ENCODE results near the gene LILRA6. TPM values are rescaled to one million over a fixed set of nuclear protein-coding genes. Genes with fewer than 3 reads are reported as not detected.
"Not testable (repeated sequence)": the region's sequence is repeated elsewhere in the genome, so short reads cannot be mapped to it uniquely, and the experiment has no call there.

The LILRA6 gene
- total and polyA plus RNA-seq, 10 of the 15 experiments (the other 5 are each of a cell fraction or from before 2014, with no cell fraction given), result 0.04 to 1.7 (median 0.09) TPM; not detected in 2

GRCh38 chr19:54274516-54274915, 31.9 kb upstream of the LILRA6 start:
- H3K79me2 ChIP-seq (ENCODE audit: control insufficient read depth, insufficient read depth, low read length); DNase-seq (ENCODE audit: low read depth, low spot score); ATAC-seq; H3K9me3 ChIP-seq (replicated peaks; ENCODE audit: control insufficient read depth, insufficient read depth, low read length); intact Hi-C loops (cut with micrococcal nuclease; ENCODE audit: unreplicated experiment); RAD21 ChIA-PET (ENCODE audit: unreplicated experiment); H3K27ac ChIP-seq (ENCODE audit: control insufficient read depth, insufficient read depth); CTCF ChIA-PET; H3K4me3 ChIP-seq; H2AFZ ChIP-seq (ENCODE audit: control insufficient read depth, low read depth, low read length); BruUV-seq (replicated peaks); H3K27me3 ChIP-seq (replicated peaks in 1 of 2; ENCODE audit: control insufficient read depth in 2 of 2, insufficient read depth in 2 of 2, low read length in 1 of 2); H3K4me1 ChIP-seq (ENCODE audit: control insufficient read depth, insufficient read depth, low read length); POLR2A ChIA-PET; SMC1A ChIA-PET (ENCODE audit: uncharacterized antibody, unreplicated experiment); in situ Hi-C loops (cut with MboI); FAIRE-seq; H3K9ac ChIP-seq (ENCODE audit: control insufficient read depth, insufficient read depth, low read length); H4K20me1 ChIP-seq (ENCODE audit: control insufficient read depth, insufficient read depth); H3K4me2 ChIP-seq (ENCODE audit: control insufficient read depth, insufficient read depth); H3K36me3 ChIP-seq (ENCODE audit: control insufficient read depth in 2 of 2, insufficient read depth in 2 of 2, low read length in 1 of 2): not testable (repeated sequence)
- WGBS (ENCODE audit: insufficient coverage, insufficient replicate concordance, low lambda C conversion rate, missing lambda C conversion rate), result 34% methylated on average over 7 of the region's 9 CpGs

GRCh38 chr19:54273821-54274220, 31.2 kb upstream of the LILRA6 start:
- H2AFZ ChIP-seq (ENCODE audit: control insufficient read depth, low read depth, low read length), result no peak overlapping the region
- DNase-seq (ENCODE audit: low read depth, low spot score), result no peak
- ChIA-PET RAD21 (ENCODE audit: unreplicated experiment) (no interaction called here), POLR2A (no interaction called here), SMC1A (ENCODE audit: uncharacterized antibody, unreplicated experiment) (interaction anchor here (0.6 kb wide), 1 partner anchor 156 kb away, joined by 3 read pairs; no protein-coding TSS in a partner anchor), CTCF (interaction anchor here (0.8 kb wide), 1 partner anchor 21 kb away, joined by 3 read pairs; no protein-coding TSS in a partner anchor)
- 17% methylated on average over 3 of the region's 3 CpGs for WGBS (ENCODE audit: insufficient coverage, insufficient replicate concordance, low lambda C conversion rate, missing lambda C conversion rate)
- no peak overlapping the region for H3K4me2 ChIP-seq (ENCODE audit: control insufficient read depth, insufficient read depth)
- H3K9ac ChIP-seq (ENCODE audit: control insufficient read depth, insufficient read depth, low read length), result no peak overlapping the region
- no peaks in the 10 kb centered on the region for H4K20me1 ChIP-seq (ENCODE audit: control insufficient read depth, insufficient read depth)
- no peak overlapping the region for H3K4me3 ChIP-seq
- in situ Hi-C loops (cut with MboI) (no loop called here), intact Hi-C loops (cut with micrococcal nuclease; ENCODE audit: unreplicated experiment) (no loop called here)
- H3K79me2 ChIP-seq (ENCODE audit: control insufficient read depth, insufficient read depth, low read length), result no peaks in the 10 kb centered on the region
- no peaks in the 10 kb centered on the region for H3K36me3 ChIP-seq (ENCODE audit: control insufficient read depth in 2 of 2, insufficient read depth in 2 of 2, low read length in 1 of 2)
- no peak for TF ChIP-seq FOXM1 (IDR thresholded peaks at IDR 0.05; ENCODE audit: low read depth, low read length)
- TF ChIP-seq SP1 (IDR thresholded peaks at IDR 0.05; ENCODE audit: low read depth, low read length), result no peak
- no peak for TF ChIP-seq ZBTB11 (CRISPR knock-in tag; IDR thresholded peaks at IDR 0.05)
- no peak for TF ChIP-seq SREBF1 (IDR thresholded peaks at IDR 0.05; ENCODE audit: low read length)
- TF ChIP-seq BHLHE40 (IDR thresholded peaks at IDR 0.05; ENCODE audit: borderline replicate concordance in 1 of 2, low read depth in 2 of 2, low read length in 1 of 2), result no peak
- no peaks in the 10 kb centered on the region for H3K4me1 ChIP-seq (ENCODE audit: control insufficient read depth, insufficient read depth, low read length)
- FAIRE-seq, result no peak
- H3K27me3 ChIP-seq (replicated peaks in 1 of 2; ENCODE audit: control insufficient read depth in 2 of 2, insufficient read depth in 2 of 2, low read length in 1 of 2), result no peaks in the 10 kb centered on the region; a peak in 1 of 4 replicates
- H3K27ac ChIP-seq (ENCODE audit: control insufficient read depth, insufficient read depth), result no peak overlapping the region
- no peak for ATAC-seq
- H3K9me3 ChIP-seq (replicated peaks; ENCODE audit: control insufficient read depth, insufficient read depth, low read length), result no peaks in the 10 kb centered on the region; the same call in 2 of the 3 replicates
- BruUV-seq (replicated peaks), result no TSS peak

- H2AFZ ChIP-seq (ENCODE audit: control insufficient read depth, low read depth, low read length); ATAC-seq; BruUV-seq (replicated peaks); H3K4me1 ChIP-seq (ENCODE audit: control insufficient read depth, insufficient read depth, low read length); intact Hi-C loops (cut with micrococcal nuclease; ENCODE audit: unreplicated experiment); H3K27me3 ChIP-seq (replicated peaks in 1 of 2; ENCODE audit: control insufficient read depth in 2 of 2, insufficient read depth in 2 of 2, low read length in 1 of 2); H3K9me3 ChIP-seq (replicated peaks; ENCODE audit: control insufficient read depth, insufficient read depth, low read length); H3K9ac ChIP-seq (ENCODE audit: control insufficient read depth, insufficient read depth, low read length); POLR2A ChIA-PET; FAIRE-seq; H4K20me1 ChIP-seq (ENCODE audit: control insufficient read depth, insufficient read depth); H3K27ac ChIP-seq (ENCODE audit: control insufficient read depth, insufficient read depth); H3K79me2 ChIP-seq (ENCODE audit: control insufficient read depth, insufficient read depth, low read length); CTCF ChIA-PET; in situ Hi-C loops (cut with MboI); H3K4me3 ChIP-seq; H3K4me2 ChIP-seq (ENCODE audit: control insufficient read depth, insufficient read depth); RAD21 ChIA-PET (ENCODE audit: unreplicated experiment); SMC1A ChIA-PET (ENCODE audit: uncharacterized antibody, unreplicated experiment); DNase-seq (ENCODE audit: low read depth, low spot score); H3K36me3 ChIP-seq (ENCODE audit: control insufficient read depth in 2 of 2, insufficient read depth in 2 of 2, low read length in 1 of 2): not testable (repeated sequence)
- 5% methylated on average over 5 of the region's 5 CpGs for WGBS (ENCODE audit: insufficient coverage, insufficient replicate concordance, low lambda C conversion rate, missing lambda C conversion rate)
Observed at GRCh38 chr19:54272181-54272580, 29.6 kb upstream of the LILRA6 start.
